ENCODE results near the gene MAB21L2. TPM values are rescaled to one million over a fixed set of nuclear protein-coding genes. Genes with fewer than 3 reads are reported as not detected.

Gene MAB21L2
- total RNA-seq, 1 experiment from 2014 or later, result 2.6 TPM

DNA sequence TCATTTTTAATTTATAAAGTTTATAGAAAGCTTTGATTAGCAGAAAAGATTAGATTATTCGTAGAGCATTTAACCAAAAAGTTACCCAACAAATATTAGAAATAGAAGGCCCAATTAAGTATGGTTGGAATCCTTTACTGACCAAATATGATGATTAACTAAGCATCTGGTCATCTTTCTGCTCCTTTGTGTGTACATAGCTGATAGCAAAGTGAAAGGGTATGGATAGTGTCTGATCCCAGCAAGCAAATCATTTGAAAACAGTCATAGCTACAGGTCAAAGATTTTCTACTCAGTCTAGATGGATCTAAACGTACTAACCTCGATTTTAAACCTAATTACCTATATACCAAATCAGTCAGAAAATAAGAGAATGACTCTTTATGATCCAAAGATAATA is 7.3 kb upstream of the MAB21L2 start:
- DNase-seq (ENCODE audit: low read depth), result no peak

DNA sequence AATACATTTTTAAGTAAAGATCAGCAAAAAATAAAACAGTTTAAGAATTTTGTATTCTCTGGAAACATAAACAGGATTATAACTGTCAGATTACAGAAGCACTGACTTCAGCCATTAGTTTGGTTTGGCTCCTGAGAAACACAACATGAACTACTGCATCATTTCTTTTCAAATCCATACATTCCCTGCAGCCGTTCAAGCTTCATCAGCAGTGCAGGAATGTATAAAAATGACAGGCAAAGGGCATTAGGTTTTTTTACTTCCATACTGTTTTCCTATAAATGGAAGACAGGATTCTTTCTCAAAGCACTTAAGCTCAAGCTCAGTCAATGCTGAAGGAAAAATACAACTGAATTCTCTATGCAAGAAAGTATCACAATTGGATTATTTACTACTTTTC is 4.2 kb upstream of the MAB21L2 start:
- DNase-seq (ENCODE audit: low read depth), result no peak

DNA sequence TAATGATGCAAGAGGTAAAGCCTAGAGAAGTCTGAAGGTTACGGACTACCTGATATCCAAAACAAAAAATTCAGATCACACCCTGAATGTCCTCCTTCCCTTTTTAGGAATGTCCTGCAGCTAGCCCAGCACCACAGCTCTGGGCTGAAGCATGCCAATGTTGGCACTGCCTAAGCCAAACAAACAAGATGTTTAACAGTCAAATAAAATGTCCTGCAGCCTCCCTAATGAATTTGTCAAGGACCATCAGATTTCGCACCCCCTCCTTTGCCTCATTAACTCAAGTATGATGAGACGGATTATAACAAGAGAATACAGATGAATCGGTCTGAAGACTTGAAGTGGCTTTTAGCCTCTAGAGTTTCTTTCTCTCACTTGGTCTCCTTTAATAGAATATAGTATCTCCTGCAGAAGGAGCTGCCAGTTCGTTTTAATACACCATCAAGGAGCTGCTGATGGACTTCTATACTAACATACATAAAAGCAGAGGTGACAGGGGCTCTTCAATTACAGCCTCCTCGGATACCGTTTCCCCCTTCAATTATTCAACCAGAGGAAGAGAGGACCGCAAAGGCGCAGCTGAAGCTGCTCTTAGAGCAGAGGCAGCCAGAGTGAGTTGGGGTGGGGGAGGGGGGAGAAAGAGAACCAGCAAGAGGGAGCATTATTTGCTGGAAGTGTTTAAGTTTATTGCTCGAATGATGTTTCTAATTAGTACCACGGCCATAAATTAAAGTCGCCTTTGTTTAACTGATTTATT is 3.0 kb upstream of the MAB21L2 start:
- no peak for DNase-seq (ENCODE audit: low read depth)

DNA sequence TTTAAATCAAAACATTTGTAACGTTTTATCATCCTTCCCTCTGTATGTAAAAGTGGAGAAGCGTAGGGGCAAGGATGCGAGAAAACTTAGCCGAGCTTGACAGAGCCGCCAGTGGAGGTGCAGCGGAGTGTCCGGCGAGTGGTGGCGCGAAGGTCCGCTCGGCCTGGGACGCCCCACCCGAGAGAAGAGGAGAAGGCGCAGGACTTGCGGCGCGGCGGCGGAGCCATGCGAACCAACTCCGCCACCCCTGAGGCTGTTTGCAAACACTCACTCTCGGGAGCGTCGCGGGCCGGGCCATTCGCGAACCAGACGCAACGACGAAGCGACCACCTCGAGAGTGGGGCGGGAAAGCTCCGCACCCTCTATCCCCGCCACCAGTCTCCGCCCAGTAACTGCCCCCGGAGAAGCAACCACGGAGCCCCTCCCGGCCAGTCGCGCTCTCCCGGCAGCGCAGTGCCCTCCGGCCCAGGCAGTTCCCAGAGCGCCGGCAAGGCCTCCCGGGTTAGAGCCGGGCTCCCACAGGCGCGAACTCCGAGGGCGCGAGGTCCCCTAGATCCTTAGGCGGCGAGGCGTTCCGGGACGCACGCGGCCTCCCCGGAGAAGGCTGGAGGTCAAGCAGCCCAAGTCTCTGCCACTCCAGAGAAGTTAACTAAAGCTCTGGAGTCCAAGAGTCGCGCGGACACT is 2.3 kb upstream of the MAB21L2 start:
- peak; percentile 25 for DNase-seq (ENCODE audit: low read depth)

DNA sequence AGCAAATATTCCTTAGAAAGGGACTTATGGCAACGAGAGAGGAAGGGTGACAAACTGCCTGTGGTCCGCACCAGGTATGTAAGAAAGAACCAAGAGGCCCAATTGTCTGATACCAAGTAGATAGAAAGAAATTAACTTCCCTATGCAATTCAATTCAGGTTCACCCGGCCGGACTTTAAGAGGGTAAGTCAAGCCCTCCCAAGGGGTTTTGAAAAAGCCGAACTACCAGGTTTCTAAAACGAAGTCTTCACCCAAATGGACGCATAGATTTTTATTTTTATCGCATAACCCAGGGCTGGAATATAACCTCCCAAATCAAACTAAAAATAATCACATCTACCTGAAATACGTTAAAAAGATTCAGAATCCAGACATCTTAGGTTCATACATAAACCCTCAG is 1.6 kb upstream of the MAB21L2 start:
- no peak for DNase-seq (ENCODE audit: low read depth)

DNA sequence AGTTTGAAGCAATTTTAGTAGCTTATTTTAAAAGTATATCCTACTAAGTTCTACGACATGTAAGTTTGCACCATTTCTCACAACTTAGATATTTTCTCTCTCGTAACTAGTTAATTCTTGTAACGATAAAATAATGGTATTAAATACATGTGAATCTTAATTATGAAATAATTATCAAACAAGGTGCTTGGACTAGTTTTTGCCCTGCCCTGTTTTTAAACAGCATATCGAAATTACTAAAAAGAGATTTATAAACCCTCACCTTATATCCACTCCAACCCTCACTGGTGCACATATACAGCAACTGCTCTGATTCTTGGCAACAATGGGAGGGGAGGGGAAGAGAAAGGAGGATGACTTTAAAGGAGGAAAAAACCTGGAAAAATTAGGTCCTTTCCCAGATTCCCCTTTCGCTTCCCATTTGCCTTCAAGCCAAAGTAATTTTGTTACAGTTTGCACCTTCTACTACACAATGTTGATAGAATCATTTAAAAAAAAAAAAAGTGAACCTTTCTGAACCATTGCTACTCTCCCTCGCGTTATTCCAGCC is 820 bp upstream of the MAB21L2 start:
- DNase-seq (ENCODE audit: low read depth), result no peak

DNA sequence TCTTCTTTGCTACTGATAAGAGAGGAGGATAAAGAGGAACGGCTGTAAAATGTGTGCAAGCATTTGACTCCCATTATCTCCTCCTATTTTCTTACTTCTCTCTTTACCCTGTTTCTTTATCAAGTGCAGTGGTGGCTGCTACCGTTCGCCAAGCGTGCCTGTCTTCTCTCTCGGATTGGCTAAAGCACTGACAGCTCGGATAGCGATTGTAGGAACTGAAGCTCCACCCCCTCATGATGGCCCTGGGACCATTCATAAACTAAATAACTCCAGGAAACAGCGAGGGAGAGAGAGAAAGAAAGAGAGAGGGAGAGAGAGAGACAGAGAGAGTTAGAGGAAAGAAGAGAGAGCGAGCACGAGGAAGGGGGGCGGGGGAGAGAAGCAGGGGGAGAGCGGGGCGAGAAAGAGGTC is 305 bp upstream of the MAB21L2 start:
- DNase-seq (ENCODE audit: low read depth), result peak; percentile 60

DNA sequence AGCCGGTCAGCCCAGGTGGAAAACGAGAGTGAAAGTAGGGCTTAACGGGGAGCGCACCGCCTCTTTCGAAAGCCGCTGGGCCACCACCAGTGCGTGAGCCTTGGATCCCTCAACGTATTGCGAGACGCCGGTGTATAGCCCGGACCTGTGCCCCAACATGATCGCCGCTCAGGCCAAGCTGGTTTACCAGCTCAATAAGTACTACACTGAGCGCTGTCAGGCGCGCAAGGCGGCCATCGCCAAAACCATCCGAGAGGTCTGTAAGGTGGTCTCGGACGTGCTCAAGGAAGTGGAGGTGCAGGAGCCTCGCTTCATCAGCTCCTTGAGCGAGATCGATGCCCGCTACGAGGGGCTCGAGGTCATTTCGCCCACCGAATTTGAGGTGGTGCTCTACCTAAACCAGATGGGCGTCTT is 929 bp downstream of the MAB21L2 start:
- DNase-seq (ENCODE audit: low read depth), result peak; percentile 52

DNA sequence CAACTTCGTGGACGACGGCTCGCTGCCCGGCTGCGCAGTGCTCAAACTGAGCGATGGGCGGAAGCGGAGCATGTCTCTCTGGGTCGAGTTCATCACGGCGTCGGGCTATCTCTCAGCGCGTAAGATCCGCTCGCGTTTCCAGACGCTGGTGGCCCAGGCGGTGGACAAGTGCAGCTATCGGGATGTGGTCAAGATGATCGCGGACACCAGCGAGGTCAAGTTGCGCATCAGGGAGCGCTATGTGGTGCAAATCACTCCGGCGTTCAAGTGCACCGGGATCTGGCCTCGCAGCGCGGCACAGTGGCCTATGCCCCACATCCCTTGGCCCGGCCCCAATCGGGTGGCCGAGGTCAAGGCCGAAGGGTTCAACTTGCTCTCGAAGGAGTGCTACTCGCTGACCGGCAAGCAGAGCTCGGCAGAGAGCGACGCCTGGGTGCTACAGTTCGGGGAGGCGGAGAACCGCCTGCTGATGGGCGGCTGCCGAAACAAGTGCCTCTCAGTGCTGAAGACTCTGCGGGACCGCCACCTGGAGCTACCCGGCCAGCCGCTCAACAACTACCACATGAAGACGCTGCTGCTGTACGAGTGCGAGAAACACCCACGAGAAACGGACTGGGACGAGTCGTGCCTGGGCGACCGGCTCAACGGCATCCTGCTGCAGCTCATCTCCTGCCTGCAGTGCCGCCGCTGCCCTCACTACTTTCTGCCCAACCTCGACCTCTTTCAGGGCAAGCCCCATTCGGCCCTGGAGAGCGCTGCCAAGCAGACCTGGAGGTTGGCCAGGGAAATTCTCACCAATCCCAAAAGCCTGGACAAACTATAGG is 1.5 kb downstream of the MAB21L2 start:
- peak; percentile 58 for DNase-seq (ENCODE audit: low read depth)

DNA sequence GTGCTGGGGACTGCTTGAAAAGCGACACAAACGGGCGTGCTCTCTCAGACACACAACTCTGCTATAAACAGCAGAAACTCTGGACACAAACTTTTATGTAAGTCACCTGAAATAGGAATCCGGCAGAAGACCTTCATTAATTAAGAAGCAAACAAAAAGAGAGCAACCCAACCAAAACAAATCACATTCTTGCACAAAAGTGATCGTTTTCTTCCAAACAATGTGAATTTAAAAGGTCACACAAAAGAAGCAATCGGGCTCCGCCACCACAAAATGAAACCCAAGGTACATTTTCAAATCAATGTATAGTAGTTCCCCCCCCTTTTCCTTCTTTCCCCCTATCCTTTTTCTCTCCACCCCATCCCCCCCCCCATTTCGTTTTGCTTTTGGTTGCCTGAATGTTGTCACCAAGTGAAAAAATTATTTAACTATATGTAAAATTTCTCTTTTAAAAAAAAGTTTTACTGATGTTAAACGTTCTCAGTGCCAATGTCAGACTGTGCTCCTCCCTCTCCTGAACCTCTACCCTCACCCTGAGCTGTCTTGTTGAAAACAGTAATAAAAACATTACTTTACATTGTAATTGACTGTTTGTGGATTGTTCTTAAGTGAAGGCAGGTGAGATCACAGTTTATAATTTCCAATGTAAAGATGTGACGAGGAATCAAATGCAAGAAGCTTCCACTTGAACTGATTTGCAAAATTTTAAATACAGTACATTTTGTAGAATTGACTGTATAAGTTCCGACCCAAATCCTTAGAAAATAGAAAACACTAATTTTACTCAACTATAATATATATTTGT is 2.4 kb downstream of the MAB21L2 start:
- no peak for DNase-seq (ENCODE audit: low read depth)

DNA sequence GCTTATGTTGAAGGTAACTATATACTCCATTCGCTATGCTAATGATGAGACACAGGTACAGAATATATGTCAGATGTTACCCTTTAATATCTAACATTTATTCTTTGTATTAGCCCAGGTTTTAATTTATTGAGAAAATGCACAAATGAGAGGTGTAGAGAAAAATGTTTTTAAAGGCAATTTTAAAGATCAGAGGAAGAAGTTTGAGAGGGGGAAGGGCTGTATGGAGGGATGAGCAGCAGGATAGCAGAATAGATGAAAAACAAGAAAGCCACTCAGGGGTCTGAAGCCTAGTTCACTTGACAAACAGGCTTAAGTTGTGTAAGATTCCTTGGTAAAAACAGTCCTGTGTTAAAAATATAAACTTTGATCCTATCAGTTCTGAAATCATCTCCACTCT is 3.7 kb downstream of the MAB21L2 start:
- DNase-seq (ENCODE audit: low read depth), result no peak

DNA sequence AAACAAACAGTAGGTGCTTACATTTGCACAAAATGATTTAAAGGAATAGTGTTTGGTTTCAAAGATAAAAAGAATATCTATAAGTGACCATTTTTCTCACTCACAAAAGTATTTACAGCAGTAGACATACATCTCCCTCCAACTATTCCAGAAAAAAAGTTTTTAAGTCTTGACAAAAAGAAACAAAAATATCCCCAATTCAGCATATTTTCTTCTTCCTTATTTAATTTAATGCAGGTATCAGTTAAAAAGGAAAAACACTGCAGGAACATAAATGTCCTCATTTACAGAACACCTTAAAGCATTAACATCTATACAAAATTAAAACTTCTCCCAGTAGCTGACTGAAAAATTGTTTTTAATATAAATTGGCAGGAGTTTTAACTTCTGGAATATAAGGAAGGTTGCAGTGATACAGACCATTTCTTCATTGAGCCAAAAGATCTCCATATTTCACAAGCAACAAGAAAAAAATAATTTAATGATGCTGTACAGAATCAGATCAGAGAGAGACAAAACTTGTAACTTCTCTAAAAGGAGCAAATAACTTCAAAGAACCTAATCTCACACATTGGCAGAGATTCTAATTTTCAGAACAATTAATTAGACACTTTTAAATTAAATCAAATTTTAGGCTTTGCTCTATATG is 4.3 kb downstream of the MAB21L2 start:
- no peak for DNase-seq (ENCODE audit: low read depth)

DNA sequence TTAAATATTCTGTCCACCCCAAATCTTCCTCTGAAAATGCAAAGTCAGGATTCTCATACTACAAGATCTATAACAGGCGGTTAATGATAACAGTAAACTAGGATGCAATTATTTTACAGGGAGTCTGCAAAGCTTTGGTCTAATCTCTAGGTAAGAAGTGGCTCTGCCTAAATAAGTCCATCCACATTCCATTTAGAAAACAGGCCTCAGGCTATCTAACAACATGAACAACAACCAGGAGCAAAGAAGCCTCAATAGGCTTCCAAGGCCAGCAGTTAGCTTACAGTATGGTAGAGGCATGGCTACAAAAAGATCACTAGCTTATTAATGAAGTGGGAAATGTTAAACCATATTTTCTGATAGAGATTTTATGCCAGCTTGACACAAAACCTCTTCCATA is 6.4 kb downstream of the MAB21L2 start:
- no peak for DNase-seq (ENCODE audit: low read depth)

DNA sequence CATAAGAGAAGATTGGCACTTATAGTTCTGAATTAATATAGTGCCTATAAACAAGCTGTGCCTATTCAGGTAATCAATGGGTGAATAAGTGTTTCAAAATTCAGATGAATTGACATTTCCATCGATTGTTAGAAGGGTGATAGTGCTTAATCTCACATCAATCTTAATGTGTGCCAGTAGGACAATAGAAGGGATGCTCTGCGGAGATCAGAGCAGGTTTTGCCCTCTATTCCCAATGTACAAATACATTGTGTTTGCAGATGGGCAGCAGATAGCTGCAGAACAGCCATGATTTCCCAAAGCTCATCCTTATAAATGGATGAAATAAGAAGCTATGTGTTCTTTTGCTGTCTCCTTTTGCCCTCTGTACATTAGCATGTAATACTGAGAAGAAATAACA is 7.2 kb downstream of the MAB21L2 start:
- DNase-seq (ENCODE audit: low read depth), result no peak

DNA sequence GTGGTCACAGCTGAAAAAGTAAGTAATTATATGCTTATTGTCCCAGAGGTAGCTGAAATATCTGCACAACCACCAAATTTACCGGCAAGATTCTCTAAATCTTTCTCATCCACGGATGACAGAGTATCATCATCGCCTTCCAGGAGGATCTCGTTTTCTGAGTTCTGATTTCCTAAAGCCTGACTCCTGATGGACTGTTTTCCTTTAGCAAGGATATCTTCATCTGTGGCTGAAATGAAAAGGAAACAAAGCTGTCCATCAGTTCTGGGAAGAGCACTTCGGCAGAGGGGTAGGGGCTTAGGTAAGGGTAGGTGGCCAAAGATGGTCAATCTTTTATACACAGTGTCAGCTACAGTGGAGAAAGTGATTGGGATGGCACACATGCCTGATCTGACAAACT is 8.7 kb downstream of the MAB21L2 start:
- DNase-seq (ENCODE audit: low read depth), result no peak

DNA sequence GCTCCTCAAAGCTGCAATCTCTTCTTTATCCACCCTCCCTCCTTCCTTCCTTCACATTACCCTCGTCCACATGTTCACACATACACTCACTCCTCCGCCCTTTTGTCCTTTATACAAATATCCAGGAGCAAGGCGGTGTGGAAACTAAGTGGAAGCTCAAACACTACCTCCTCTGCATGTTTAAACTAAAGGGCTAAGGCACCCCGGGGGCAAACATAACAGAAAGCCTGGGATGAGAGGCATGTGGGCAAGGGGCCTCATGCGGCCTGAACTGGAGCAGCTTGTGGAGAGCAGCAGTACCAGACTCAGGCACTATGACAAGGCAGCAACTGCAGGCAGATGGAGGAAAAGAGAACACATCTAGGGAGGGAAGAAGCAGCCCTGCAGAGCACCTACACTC is 9.5 kb downstream of the MAB21L2 start:
- no peak for DNase-seq (ENCODE audit: low read depth)

DNA sequence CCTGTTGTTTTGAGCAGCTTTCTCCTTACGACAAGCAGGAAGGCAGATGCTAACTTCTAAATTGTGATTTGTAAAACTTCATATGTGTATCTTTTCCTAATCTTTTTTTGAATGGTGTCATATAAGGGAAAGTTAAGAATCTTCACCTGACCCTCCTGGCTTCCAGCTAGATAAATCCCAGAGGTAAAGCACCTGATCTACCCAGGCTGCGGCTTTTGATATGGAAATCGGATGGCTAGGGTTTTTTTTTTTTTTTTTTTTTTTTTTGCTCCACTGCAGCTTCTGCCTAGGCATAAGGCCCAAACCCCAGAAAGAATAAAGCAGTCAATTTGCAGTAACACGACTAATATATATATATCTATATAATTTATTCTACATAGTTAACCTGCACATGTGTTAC is 10.0 kb downstream of the MAB21L2 start:
- no peak for DNase-seq (ENCODE audit: low read depth)

DNA sequence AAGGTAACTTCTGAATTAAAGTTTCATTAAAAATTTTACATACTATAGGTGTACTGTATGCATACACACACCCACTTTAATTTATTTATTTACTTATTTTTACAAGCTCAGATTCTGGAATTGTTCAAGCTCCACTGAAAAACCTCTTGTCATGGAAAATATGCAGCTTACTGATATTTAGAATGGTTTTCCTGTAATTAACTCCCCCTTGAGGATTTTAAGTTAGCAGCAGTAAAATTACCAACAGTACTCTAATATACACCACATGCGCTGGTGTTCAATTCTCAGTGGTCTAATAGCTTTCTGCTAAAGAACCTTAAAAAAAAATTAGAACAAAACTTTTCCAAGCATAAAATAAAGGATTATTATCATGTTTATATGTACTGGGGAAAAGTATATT is 12.0 kb downstream of the MAB21L2 start:
- DNase-seq (ENCODE audit: low read depth), result no peak

DNA sequence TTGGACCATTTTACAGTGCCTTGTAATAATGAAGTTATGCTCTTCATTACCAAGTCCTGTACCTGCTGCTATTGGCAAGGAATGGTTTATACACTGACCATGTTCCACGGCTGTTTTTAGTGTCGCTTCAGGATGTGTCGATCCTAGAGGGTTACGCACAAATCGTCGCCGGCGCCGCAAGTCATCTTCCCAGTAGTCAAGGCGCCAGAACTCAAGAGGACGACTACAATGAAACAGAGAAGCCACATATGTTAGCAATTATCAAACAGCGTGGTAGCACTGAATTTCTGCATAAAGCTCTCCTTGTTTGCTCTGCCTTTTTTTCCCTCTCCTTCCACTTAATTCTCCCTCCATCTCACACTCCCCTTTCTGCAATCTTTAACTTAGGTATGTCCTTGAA is 17.0 kb downstream of the MAB21L2 start:
- DNase-seq (ENCODE audit: low read depth), result no peak

DNA sequence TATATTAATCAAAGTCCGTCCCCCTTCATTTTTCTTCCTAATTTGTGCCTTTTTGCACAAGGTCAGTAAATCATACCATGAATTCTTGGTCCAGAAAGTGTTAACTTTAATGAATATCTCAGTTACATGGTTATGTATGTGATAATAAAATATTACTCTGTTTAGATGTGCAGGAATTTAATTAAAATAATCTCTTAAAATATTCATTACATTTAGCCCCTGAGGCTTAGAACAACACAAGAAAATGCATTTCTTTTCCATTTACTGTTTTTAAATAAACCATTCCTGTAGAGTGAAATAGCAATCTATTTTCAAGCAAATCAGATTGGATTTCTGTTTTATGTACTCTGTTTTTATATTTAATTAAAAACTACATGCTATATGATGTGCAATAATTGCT is 17.6 kb downstream of the MAB21L2 start:
- DNase-seq (ENCODE audit: low read depth), result no peak

DNA sequence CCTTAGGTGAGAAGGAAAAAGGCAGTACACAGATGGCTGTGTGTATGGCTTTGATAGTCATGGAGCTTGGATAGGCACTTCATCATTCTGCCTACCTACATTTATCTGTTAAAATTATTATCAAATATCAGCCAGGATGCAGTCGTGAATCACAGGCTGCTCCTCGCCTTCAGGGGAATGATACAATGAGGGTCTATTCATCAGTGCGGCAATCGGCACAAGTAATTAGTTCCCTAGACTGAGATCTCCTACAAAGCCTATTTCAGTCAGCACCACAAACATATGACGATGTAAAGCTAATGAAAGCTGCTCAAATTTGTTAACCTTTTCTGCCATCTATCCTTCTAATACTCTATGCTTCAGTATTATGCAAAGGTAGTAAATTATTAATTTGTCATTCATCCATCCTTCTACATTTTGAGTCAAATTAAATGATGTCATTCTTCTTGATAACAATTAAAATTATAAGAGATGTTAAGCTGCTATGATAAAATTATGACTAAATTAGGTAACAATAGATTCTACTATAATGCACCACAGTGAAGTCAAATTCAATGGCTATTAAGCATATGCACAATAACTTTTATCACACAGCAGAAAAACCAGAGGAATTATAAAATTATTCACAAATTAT is 19.0 kb downstream of the MAB21L2 start:
- no peak for DNase-seq (ENCODE audit: low read depth)

All from Daoy (cell line).